ENCODE data around the gene APOBEC3H. TPM values are rescaled to one million over a fixed set of nuclear protein-coding genes. Genes with fewer than 3 reads are reported as not detected.

The APOBEC3H gene
- total RNA-seq, 1 donor from 2014 or later = not detected

GRCh38 chr22:39146256-39147101, 49.4 kb downstream of the APOBEC3H start:
- TF ChIP-seq CTCF (IDR thresholded peaks at IDR 0.05; ENCODE audit: insufficient read depth, low read length, poor library complexity, severe bottlenecking) = no peak
- H3K27me3 ChIP-seq (ENCODE audit: control insufficient read depth, insufficient read depth, low read length) = no peaks in the 10 kb centered on the region

GRCh38 chr22:39147335-39148025, 50.4 kb downstream of the APOBEC3H start:
- peaks cover 1% of the 10 kb centered on the region for H3K36me3 ChIP-seq (ENCODE audit: control insufficient read depth, insufficient read depth, low read length)
- H3K27me3 ChIP-seq (ENCODE audit: control insufficient read depth, insufficient read depth, low read length) = no peaks in the 10 kb centered on the region
- no peak for DNase-seq (ENCODE audit: low read depth)
- no peak overlapping the region for H3K4me3 ChIP-seq (ENCODE audit: low read depth, low read length)
- TF ChIP-seq CTCF (IDR thresholded peaks at IDR 0.05; ENCODE audit: insufficient read depth, low read length, poor library complexity, severe bottlenecking) = no peak

More at GRCh38 chr22:39146256-39147101, 49.4 kb downstream of the APOBEC3H start:
- Histone ChIP-seq H3K36me3 (ENCODE audit: control insufficient read depth, insufficient read depth, low read length) (peaks cover 1% of the 10 kb centered on the region), H3K4me3 (ENCODE audit: low read depth, low read length) (no peak overlapping the region)
- DNase-seq (ENCODE audit: low read depth) = no peak

- no peak for TF ChIP-seq CTCF (IDR thresholded peaks at IDR 0.05; ENCODE audit: insufficient read depth, low read length, poor library complexity, severe bottlenecking)
- DNase-seq (ENCODE audit: low read depth) = no peak
- Histone ChIP-seq H3K4me3 (ENCODE audit: low read depth, low read length) (no peak overlapping the region), H3K36me3 (ENCODE audit: control insufficient read depth, insufficient read depth, low read length) (peaks cover 1% of the 10 kb centered on the region), H3K27me3 (ENCODE audit: control insufficient read depth, insufficient read depth, low read length) (peaks cover 4% of the 10 kb centered on the region)
Observed at GRCh38 chr22:39148026-39148726, 51.1 kb downstream of the APOBEC3H start.

- Histone ChIP-seq H3K36me3 (ENCODE audit: control insufficient read depth, insufficient read depth, low read length) (peaks cover 1% of the 10 kb centered on the region), H3K27me3 (ENCODE audit: control insufficient read depth, insufficient read depth, low read length) (peaks cover 7% of the 10 kb centered on the region), H3K4me3 (ENCODE audit: low read depth, low read length) (no peak overlapping the region)
- no peak for DNase-seq (ENCODE audit: low read depth)
- TF ChIP-seq CTCF (IDR thresholded peaks at IDR 0.05; ENCODE audit: insufficient read depth, low read length, poor library complexity, severe bottlenecking) = no peak
Observed at GRCh38 chr22:39148727-39149535, 51.9 kb downstream of the APOBEC3H start.
